CD4-positive, alpha-beta T cell treated with Interleukin-17A for 4 hours (primary cell): ENCODE data around the gene TTC6.

Source experiments
- DNase-seq: peaks from one replicate; pipeline ENCODE4 v3.0.0-alpha.2; 2020; ENCODE audit warnings: mixed read lengths

The TTC6 gene

DNA sequence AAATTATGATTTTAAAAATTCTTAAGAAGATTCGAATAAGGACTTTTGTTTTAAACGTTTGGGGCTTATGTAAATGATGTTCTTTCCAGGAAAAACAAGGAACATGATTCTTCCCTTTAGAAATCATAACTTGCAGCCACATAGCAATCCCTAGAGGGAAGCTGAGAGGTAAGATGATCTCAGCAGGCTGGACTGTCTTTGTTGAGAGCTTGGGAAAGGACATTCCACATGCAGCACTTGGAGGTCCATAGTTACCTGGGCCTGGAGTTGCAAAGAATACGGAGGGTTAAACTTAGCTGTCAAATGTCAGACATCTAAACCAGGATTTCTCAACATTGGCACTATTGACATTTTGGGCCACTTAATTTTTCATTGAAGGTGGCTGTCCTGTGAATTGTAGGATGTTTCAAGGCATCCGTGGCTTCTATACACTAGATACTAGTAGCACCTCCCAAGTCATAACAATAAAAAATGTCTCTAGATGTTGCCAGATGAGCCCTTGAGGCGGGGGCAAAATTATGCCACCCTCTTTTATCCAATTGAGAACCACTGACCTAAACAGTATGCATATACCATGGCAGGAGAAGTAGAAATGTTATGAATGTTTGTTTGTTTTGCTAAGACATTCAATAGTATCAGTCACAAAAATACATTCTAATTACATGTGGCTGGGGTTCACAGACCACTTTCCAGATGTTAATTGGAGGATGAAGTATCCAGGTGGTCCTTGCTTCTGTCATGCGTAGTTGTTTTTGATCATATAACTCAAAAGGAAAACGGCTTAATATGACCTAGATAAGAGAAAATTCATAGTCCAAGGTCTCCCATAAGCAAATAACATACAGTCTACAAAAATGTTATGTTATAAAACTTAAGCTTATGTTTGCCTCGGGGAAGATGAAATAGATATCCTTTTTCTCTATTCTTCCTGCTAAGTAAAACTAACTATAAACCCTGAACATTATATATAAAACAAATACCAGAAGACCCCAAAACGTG lies 30.5 kb downstream of the TTC6 start:
- DNase-seq, result no peak

DNA sequence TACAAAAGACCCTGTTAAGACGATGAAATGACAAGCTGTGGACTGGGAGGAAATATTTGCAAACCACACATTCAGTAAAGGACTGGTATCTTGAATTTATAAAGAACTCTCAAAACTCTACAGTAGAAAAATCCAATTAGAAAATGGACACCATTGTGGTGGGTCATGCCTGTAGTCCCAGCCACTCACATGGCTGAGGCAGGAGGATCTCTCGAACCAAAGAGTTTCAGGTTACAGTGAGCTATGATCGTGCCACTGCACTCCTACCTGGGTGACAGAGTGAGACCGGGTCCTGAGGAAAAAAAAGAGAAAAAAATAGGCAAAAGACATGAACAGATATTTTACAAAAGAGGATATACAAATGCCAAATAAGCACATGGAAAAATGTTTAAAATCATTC lies 41.9 kb downstream of the TTC6 start:
- no peak for DNase-seq

DNA sequence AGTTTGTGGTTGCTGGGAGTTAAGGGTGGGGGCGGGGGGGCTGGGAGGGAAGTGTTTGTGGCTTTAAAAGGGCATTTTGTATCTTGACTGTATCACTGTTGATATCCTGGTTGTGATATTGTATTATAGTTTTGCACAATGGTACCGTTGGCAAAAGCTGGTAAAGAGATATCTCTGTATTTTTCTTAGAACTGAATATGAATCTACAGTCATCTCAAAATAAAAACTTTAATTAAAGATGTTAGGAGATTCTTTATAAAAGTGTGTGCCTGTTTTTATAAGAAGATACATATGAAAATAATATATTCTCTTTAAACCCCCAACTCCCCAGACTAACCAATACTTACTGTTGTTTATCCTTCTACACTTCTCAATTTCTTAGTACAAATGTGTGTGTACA lies 43.2 kb downstream of the TTC6 start:
- no peak for DNase-seq

DNA sequence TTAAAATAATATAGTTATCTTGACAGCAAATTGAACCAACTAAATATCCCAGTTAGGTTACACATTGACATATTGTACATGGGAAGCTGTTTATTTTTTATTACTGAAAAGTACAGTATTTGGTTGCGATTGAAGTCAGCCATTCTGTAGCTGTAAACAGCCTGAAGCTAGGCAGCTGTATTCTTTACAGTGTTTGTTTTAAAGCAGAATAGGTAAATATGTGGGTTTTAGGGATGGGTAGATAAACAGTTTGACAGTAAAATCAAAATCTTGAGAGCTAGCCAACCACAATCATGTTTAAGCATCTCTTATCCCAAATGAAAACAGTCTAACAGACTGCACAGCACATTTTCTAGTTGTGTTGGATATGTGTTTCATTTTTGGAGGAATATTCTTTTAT lies 45.7 kb downstream of the TTC6 start:
- DNase-seq, result no peak

DNA sequence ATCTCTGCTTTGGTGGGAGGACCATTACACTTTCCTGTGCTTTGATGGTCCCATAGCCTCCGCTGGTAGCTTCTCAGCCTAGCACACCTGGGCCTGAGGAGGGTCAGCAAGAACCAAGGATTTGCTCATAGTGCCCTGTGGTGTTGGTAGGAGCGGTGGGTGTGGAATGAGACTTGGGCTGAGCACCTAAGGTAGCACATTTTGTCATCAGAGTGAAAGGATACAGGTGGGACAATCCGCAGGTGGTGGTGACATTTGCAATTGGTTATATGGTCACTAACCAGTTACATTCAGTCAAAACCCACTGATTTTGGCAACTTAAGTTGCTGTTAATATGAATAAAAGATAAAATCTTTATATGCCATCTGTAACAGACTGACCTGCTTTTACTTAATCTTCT lies 46.7 kb downstream of the TTC6 start:
- DNase-seq, result no peak

DNA sequence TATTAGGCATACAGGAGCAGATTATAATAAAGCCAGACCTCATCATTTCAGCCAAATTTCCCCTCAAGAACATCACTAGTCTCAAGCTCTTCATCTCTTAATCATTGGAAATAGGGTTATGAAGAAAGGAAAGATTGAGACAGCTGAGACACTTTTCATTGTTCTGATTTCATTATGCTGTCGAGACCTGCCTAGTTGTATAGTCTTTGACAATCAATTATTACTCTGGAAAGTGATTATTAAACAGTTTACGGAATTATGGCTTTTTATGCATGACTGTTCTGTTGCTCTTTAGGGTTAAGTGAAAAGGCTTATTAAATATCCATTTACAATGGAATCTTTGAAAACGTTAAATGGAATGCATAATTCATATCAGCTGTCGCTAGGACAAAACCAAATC lies 48.3 kb downstream of the TTC6 start:
- no peak for DNase-seq
